C4-2B (cell line): ENCODE data around the gene NR6A1.

Source experiments
- H3K27ac ChIP-seq: fragments of 450-650 bp; 2 replicates; pipeline ENCODE4 v1.5.1; 2017
- ZFX ChIP-seq: fragments of 450-650 bp; IDR thresholded peaks from 2 replicates; pipeline ENCODE4 v1.6.1; 2017
- TF ChIP-seq, protein P1 (sequence below): fragments of 450-650 bp; conservative IDR thresholded peaks from 2 replicates; pipeline ENCODE4 v1.5.1; 2017; ENCODE audit warnings: mild to moderate bottlenecking

The NR6A1 gene

DNA sequence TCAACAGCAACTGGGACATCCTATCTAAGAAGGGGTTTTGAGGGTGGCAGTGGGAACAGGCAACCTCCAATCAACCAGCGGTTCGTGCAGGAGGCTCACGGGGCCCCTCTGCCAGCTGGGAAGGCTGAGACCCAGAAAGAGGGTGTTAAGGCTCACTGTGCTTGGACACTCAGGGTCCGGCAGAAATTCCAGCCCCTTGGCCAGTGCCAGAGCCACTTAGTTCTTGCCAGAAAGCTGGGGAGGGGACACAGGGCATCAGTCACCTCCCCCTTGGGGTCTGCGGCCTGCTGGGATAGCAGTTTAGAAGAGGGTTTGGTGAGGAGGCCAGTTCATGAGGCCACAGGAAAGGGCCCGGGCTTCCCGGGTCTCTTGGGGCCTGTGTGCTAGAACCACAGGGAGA lies 300.4 kb downstream of the NR6A1 start:
- TF ChIP-seq, protein P1, sequence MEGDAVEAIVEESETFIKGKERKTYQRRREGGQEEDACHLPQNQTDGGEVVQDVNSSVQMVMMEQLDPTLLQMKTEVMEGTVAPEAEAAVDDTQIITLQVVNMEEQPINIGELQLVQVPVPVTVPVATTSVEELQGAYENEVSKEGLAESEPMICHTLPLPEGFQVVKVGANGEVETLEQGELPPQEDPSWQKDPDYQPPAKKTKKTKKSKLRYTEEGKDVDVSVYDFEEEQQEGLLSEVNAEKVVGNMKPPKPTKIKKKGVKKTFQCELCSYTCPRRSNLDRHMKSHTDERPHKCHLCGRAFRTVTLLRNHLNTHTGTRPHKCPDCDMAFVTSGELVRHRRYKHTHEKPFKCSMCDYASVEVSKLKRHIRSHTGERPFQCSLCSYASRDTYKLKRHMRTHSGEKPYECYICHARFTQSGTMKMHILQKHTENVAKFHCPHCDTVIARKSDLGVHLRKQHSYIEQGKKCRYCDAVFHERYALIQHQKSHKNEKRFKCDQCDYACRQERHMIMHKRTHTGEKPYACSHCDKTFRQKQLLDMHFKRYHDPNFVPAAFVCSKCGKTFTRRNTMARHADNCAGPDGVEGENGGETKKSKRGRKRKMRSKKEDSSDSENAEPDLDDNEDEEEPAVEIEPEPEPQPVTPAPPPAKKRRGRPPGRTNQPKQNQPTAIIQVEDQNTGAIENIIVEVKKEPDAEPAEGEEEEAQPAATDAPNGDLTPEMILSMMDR = no peak
- TF ChIP-seq ZFX = no peak
- no peak overlapping the region for H3K27ac ChIP-seq

DNA sequence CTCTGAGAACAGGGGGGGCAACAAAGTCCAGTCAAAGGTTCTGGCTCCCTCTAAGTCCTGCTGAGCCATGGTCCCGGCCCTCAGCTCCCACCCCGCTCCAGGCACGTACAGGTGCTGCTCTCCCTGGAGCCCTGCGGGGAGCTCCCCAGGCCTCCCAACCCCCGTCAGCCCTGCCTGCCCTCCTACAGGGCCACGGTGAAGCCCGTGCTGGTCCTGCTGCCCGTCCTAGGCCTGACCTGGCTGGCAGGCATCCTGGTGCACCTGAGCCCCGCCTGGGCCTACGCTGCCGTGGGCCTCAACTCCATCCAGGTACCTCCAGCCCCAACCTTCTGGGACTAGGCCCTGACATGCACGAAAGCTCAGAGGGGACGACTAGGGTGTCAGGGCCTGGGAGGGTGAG lies 300.8 kb downstream of the NR6A1 start:
- TF ChIP-seq ZFX = no peak
- TF ChIP-seq, protein P1 = no peak
- no peak overlapping the region for H3K27ac ChIP-seq

DNA sequence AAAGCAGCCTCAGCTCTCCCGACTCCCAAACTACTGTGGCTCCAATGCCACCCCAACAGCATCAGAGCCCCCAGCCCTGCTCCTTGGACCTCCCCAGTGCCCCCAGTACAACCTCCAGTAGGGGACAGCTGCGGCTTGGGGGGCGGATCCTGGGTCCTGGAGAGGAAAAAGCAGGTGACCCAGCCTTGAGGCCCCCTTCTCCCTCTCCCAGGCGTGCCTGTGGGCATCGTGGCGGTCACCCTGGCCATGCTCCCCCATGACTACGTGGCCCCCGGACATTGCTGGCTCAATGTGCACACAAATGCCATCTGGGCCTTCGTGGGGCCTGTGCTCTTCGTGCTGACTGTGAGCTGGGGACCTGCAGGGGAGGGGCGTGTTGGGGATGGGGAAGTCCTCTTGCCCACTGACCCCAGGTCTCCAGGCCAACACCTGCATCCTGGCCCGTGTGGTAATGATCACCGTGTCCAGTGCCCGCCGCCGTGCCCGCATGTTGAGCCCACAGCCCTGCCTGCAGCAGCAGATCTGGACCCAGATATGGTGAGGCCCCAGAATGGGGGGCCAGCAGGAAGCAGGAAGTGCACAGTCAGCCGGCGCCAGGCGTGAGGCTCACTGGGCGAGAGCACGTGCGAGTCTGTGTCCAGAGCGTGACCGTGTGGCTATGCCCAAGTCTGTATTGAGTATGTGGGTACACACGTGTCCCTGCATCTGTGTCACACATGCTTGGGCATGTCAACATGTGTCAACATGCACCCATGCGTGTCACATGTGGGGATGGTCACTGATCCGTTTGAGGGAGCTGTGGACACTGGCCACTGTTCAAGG lies 301.9 kb downstream of the NR6A1 start:
- TF ChIP-seq ZFX = no peak
- TF ChIP-seq, protein P1 = no peak

DNA sequence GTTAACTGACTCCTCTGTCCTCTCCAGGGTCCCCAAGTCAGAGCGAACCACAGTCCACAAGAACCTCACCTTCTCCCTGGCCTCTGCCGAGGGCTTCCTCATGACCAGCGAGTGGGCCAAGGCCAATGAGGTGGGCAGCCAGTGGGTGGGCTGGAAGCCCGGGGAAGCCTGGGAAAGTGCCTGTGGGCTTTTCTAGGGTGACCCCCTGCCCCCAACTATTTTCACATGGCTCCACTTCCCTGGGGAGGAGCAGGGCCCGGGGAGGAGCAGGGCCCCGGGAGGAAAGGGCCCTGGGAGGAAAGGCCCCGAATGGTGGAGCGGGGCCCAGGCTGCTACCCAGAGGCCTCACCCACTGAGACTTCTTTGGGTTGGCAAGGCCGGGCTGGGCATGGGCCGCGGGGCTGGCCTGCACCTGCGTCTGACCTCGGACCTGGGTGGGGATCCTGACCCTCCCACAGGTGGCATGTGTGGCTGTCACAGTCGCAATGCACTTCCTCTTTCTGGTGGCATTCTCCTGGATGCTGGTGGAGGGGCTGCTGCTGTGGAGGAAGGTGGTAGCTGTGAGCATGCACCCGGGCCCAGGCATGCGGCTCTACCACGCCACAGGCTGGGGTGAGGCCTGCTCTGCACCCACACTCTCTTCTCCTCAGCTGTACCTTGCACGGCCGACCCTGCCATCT lies 302.9 kb downstream of the NR6A1 start:
- H3K27ac ChIP-seq = no peak overlapping the region
- TF ChIP-seq, protein P1 = no peak
- no peak for TF ChIP-seq ZFX

More for the DNA sequence above, 301.9 kb downstream of the NR6A1 start:
- no peak overlapping the region for H3K27ac ChIP-seq

DNA sequence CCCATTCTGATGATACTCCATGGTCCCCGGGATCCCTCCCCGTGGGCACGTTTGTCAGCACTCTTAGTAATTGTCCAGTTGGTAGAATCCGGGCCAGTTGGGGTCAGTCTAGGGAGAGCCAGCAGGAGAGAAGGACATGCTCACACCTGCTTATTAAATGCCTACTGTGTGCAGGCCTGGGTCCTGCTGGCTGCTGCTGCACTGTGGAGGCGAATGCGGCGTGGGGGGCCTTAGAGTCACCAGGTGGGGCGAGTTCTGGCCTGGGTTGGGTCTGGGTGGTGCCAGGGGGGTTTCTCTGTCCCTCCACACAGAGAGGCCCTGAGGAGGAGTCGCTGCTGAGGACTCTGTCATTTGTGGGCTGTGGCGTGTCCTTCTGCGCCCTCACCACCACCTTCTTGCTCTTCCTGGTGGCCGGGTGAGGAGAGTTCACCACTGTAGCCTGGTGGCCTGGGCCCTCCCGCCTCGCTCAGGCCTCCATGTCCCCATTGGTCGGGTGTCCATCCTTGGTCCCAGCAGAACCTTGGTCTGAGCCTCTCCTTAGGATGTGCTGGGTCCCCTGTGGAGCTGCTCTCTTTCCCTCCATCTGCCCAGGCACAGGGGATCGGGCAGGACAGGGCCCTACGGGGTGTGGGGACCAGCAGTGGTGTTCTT lies 303.6 kb downstream of the NR6A1 start:
- no peak for TF ChIP-seq ZFX
- TF ChIP-seq, protein P1 = no peak
- no peak overlapping the region for H3K27ac ChIP-seq
